SIG-M5 treated with dmso at 0.1 percent for 504 hours (cell line): ENCODE measurements around the gene CDC34.

Experiments used
- DNase-seq: peaks from one replicate; lab custom pipeline; 2025; ENCODE audit not compliant: unreplicated experiment; lab: John Stamatoyannopoulos, UW

The CDC34 gene

GRCh38 chr19:588093-588740 is 56.7 kb downstream of the CDC34 start:
- DNase-seq: peak; percentile 78

- DNase-seq: no peak
Observed at GRCh38 chr19:588741-589692, 57.5 kb downstream of the CDC34 start.

GRCh38 chr19:589693-590395 is 58.3 kb downstream of the CDC34 start, which contains the start of gene HCN2:
Gene HCN2 (plus strand): TSS chr19:589881. CDS start chr19:589946, 65 bp downstream.
- DNase-seq: no peak

GRCh38 chr19:590396-590745 is 58.8 kb downstream of the CDC34 start:
- no peak for DNase-seq

- no peak for DNase-seq
Observed at GRCh38 chr19:590750-591098, 59.2 kb downstream of the CDC34 start.

- DNase-seq: no peak
Observed at GRCh38 chr19:591099-591958, 59.8 kb downstream of the CDC34 start.
